HG03108 (cell line): ENCODE data around the gene TREML1.

Experiments used
- ATAC-seq: cut with Tn5 transposase; IDR thresholded peaks from one replicate; pipeline ENCODE4 v1.9.1; 2021; ENCODE audit warnings: moderate library complexity; ENCODE audit not compliant: unreplicated experiment

TREML1 gene

DNA sequence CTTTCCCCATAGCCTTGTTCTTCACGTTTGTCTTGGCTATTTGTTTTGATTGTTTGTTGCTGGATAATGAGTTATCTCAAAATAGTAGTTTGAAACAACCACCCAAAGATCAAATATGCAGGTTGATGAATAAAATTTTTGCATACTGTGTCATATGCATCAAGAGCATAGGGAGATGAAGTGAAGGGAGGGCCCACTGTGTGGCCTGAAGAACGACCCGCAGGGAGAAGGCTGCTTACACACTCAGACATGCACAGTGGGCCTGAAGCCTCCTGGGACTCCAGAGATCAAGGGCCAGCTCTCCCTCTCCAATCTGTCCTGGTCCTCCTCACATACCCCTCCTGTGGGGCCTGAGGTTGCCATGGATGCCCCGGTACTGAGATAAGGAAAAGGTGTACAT is 25.0 kb upstream of the TREML1 start:
- ATAC-seq, result no peak

GRCh38 chr6:41177695-41178094 is 23.5 kb upstream of the TREML1 start:
- ATAC-seq, result no peak

- no peak for ATAC-seq
Observed at GRCh38 chr6:41177287-41177686, 23.1 kb upstream of the TREML1 start.

- ATAC-seq, result no peak
Observed at GRCh38 chr6:41176189-41176588, 22.0 kb upstream of the TREML1 start.

- ATAC-seq, result no peak
Observed at GRCh38 chr6:41175084-41175483, 20.9 kb upstream of the TREML1 start.

DNA sequence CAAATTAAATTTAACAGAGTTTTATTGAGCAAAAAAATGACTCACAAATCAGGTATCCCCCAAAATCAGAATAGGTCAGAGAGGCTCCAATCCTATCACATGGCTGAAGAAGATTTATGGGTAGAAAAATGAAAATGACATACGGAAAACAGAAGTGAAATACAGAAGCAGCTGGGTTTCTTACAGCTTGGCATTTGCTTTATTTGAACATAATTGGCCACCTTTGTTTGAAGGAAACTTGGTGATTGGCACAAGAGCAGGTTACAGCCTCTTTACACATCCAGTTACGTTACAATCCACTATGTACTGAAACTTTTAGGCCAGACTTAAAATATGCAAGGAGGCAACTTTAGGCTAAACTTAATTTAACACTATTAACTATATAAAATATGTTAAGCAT is 20.5 kb upstream of the TREML1 start:
- no peak for ATAC-seq

DNA sequence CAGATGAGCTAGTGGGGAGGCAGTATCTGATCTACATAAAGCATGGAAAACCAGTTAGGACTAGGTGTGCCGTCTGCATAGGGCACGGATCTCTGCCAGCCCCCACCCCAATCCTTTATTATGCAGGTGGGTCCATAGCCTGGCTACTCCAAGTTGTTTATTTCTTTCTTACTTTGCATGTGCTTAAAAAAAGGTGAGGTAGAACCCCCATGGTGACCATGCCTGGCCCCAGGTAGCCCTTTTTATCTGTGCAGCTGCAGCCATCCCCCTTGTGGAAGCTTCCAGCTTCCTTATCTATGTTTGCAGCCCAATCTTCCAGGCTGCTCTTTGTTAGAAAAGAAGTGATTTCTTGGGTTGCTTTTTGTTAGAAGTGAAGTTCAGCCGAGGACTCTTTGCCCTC is 17.8 kb upstream of the TREML1 start:
- no peak for ATAC-seq

DNA sequence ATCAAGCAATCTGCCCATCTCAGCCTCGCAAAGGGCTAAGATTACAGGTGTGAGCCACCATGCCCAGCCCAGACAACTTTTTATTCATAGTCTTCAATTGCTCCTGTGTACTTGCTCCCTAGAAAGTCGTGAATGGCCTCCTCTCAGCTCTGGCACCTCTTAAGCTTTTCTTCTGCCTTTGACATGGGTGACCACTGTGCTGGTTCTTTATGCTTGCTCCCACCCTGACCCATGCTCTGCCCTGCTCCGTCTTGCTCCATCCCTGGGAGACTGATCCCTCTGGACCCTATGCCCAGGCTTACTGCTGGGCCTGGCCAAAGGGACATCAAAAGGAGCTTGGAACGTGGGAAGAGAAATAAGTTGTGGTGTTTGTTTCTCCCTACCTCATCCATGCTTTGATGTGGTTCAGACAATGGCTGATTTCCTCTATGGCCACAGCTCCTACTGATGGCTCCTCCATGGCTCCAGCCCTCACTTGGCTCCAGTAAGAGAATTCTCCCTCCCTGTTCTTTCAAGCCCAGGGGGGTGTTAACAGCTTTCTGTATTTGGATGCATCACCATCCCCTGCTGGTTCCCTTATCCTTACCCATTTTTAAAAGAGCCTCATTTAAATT is 16.5 kb upstream of the TREML1 start:
- ATAC-seq, result no peak

GRCh38 chr6:41167173-41167963 is 13.2 kb upstream of the TREML1 start:
- no peak for ATAC-seq

- no peak for ATAC-seq
Observed at GRCh38 chr6:41164551-41165120, 10.5 kb upstream of the TREML1 start.

GRCh38 chr6:41163419-41163717 is 9.2 kb upstream of the TREML1 start:
- ATAC-seq, result no peak

GRCh38 chr6:41162687-41163418 is 8.7 kb upstream of the TREML1 start, which contains the start of gene TREM2:
Gene TREM2, minus strand, starts transcription at chr6:41163116. Its CDS starts 34 bp downstream, at chr6:41163082.
- ATAC-seq, result no peak

DNA sequence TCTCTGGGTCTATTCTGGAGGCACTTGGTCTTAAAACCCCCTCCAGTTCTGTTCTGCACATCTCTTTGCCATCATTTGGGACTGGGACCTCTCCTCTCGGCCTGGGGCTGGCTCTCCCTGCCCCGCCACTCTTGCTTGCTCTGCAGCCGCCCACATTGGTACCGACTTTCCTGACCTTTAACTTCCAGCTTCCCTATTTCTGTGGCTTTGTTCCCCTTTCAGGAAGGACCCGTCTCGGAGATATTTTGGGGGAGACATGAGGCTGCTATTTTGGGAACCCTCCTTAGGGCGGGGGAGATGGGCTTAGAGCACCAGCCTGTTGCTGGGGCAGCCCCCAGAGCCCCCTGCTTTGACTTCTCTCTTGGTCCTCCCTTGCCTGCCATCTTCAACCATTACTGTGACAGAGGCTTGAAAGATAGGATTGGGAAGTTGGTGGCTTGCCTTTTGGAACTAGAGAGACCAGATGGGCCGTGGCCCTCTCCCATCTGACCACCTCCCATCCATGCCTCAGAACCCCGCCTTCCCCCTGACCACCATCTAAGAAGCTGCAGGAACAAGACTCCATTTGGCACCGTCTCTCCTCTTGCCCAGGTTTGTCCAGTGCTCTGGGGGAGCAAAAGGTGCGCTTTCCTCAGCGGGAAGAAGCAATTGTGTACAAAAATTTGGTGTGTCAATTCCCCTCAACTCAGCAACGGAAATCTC is 7.9 kb upstream of the TREML1 start:
- ATAC-seq, result no peak

GRCh38 chr6:41161380-41161779 is 7.2 kb upstream of the TREML1 start:
- no peak for ATAC-seq

- no peak for ATAC-seq
Observed at GRCh38 chr6:41160933-41161332, 6.8 kb upstream of the TREML1 start.

DNA sequence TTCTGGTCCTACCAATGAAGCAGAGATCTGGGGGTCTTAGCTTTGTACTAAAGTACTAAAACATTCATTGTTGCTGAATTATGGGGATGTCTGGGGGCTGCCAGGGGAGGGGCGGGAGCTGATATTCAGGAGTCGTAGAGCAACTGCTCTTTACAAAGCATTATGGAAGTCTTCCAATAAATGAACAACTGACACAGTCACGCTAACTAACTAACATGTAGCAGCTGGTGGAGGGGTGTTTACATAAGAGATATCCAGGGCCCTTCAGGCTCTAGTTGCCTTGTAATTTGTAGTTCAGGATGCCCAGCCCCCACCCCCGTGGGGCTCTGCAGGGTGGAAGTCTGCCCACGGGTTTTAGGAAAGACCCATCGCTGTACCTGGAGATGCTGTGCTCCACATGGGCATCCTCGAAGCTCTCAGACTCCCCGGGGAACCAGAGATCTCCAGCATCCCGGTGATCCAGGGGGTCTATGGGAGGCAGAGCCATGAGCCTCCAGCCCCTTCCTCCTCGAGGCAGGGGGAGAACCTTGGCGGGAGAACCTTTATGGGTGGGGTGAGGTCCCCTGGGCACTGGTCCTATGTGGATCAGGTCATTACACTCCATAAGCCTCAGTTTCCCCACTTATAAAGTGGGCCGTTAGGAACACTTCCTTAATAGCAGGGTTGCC is 5.4 kb upstream of the TREML1 start:
- no peak for ATAC-seq

GRCh38 chr6:41157323-41157722 is 3.2 kb upstream of the TREML1 start:
- ATAC-seq, result no peak

DNA sequence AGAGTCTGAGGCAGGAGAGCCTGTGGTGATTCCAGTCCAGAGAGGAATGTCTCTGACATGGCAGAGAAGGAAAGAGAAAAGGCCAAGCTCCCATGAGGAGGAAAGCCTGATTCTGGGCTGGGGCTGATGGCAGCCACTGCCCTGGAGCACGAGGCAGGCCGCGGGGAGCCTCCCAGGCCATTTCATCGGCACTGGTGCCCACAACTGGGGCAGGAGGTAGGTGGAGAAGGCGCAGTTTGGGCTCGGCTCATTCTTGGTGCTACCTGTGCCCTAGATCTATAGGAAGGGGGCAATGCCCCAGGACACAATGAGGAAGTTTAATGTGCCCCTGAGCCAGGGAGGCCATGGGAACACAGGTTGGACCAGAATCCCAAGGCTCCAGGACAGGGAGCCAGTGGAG is 2.6 kb upstream of the TREML1 start:
- no peak for ATAC-seq

GRCh38 chr6:41156001-41156400 is 1.9 kb upstream of the TREML1 start:
- no peak for ATAC-seq

GRCh38 chr6:41155132-41155805 is 1.1 kb upstream of the TREML1 start:
- ATAC-seq, result no peak
